ENCODE data around the gene MPST.

The MPST gene

DNA sequence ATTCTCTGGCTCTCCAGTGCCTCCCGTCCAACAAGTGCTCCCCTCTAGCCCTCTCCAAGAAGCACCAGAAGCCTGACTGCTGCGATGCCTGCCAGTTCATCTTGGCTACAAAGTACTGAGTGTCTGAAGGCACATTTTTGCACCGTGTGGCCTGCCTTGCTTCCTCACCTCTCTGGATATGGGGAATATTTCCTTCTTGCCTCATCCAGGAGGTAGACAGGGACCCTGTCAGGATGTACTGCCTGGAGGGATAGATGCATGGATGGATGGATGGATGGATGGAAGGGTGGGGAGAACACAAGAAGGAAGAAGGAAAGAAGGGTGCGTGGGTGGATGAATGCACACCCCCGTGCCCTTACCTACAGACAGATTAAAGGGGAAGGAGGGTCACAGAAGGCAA is 59.6 kb downstream of the MPST start:
- no peak for DNase-seq (ENCODE audit: low spot score)

Measured in AG08395 (cell line).